Erythroblast (primary cell): Measurements from ENCODE around the gene GRIK4.

Source experiments
- GATA1 ChIP-seq: IDR thresholded peaks from 2 replicates; pipeline ENCODE4 v1.6.1; 2011; ENCODE audit warnings: low read depth, mild to moderate bottlenecking, control low read depth, low read length, moderate library complexity
- POLR2A ChIP-seq: IDR thresholded peaks from 2 replicates; pipeline ENCODE4 v1.6.1; 2011; ENCODE audit warnings: mild to moderate bottlenecking, low read length

- no peak for TF ChIP-seq POLR2A
- no peak for TF ChIP-seq GATA1
Measured at GRCh38 chr11:120626791-120627190, 115.2 kb downstream of the GRIK4 start.
